HTERT RPE-1 (cell line): Measurements from ENCODE around the gene NDUFA11.

Experiments used
- in situ Hi-C: fragments of 300-500 bp; cut with MboI; formaldehyde crosslinking; loops from 4 replicates; pipeline ENCODE4 v1.14.3; 2020; ENCODE audit warnings: low sequenced_read_pairs

Gene NDUFA11

DNA sequence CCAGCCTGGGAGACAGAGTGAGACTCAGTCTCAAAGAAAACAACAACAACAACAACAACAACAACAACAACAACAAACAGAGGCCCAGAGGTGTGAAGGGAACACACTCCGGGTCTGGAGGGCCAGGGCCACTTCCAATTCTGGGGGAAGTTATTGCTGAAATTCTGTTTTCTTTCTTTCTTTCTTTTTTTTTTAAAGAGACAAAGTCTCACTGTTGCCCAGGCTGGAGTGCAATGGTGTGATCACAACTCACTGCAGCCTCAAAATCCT is 7.0 kb upstream of the NDUFA11 start:
- in situ Hi-C loops = no loop called here

DNA sequence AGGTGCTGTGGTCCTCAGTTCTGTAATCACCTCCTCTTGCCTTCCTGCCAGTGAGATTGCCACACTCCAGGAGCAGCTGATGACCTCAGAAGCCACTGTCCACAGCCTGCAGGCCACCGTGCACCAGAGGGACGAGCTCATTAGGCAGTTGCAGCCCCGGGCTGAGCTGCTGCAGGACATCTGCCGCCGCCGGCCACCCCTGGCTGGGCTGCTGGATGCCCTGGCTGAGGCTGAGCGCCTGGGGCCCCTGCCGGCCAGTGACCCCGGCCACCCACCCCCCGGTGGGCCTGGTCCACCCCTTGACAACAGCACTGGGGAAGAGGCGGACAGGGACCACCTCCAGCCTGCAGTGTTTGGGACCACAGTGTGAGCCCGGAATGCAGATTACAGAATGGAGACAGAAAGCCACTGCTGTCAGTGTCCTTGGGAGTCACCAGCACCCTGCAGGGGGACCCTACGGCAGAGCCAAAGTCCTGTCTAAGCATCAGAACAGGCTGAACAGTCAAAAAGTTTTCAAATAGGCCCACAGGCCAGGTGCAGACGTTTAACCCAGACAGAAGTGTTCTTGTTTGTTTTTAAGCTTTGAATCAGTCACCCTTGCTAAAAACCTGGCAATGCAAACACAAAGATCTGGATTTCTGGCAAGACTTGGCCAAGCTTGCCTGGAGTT is 5.3 kb upstream of the NDUFA11 start:
- in situ Hi-C loops = no loop called here

DNA sequence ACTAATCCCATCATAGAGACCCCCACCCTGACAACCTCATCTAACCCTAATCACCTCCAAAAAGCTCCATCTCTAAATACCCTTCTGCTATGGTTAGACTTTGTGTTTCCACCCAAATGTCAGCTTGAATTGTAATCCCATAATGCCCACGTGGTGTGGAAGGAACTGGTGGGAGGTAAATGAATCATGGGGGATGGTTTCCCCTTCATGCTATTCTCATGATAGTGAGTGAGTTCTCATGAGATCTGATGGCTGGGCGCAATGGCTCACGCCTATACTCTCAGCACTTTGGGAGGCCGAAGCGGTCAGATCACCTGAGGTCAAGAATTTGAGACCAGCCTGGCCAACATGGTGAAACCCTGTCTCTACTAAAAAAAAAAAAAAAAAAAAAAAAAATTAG is 3.7 kb upstream of the NDUFA11 start:
- in situ Hi-C loops = no loop called here

DNA sequence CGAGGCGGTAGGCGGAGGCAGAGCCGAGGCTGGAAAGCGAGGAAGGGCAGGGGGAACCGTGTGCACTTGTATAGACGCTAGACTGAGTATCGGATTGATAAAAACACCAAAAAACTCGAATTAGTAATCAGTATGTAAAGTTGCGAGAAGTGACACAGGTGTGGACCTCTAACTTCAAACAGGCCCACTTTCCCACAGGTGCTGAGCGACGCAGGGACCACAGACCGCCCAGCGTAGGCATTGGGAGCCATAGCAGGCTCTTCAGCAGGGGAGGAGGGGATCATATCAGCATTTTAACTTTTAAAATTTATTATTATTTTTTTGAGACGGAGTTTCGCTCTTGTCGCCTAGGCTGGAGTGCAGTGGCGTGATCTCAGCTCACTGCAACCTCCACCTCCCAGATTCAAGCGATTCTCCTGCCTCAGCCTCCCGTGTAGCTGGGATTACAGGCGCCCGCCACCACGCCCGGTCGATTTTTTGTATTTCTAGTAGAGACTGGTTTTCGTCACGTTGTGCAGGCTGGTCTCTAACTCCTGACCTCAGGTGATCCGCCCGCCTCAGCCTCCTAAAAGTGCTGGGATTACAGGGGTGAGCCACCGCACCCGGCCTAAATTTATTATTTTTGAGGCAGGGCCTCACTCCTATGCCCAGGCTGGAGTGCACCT is 1.7 kb upstream of the NDUFA11 start:
- in situ Hi-C loops = no loop called here

DNA sequence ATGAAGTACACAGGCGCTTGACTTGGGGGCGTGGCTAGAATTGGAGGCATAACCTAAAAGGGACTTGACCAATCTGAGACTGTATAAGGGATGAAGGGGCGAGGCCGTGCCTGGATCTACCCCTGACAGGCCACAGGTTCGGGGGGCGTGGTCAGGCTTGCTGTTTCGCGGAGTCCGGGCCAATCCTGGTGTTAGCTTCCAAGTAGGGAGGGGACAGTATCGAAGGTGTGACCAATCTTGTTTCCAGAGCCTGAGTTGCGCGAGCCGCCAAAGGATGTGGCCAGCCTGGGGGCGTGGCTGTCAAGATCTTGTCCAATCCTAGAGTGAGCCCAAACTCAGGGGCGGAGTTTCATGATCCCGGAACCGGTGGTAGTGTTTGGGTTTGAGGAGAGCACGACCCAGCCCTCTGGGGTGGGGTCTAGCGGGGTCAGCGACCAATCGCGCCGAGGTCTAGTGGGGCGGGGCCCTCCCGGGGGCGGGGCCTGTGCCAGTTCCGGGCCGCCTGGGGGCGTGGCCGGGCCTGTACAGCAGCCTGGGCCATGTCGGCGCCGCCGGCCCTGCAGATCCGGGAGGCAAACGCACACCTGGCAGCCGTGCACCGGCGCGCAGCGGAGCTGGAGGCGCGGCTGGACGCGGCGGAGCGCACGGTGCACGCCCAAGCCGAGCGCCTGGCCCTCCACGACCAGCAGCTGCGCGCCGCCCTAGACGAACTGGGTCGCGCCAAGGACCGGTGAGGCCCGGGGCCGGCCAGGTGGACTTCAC is 943 bp upstream of the NDUFA11 start, which contains the start of gene VMAC:
VMAC (plus strand) TSS at position 521 of the 762 bp plus-strand sequence; CDS start at position 540, 19 bp downstream.
- in situ Hi-C loops = no loop called here

DNA sequence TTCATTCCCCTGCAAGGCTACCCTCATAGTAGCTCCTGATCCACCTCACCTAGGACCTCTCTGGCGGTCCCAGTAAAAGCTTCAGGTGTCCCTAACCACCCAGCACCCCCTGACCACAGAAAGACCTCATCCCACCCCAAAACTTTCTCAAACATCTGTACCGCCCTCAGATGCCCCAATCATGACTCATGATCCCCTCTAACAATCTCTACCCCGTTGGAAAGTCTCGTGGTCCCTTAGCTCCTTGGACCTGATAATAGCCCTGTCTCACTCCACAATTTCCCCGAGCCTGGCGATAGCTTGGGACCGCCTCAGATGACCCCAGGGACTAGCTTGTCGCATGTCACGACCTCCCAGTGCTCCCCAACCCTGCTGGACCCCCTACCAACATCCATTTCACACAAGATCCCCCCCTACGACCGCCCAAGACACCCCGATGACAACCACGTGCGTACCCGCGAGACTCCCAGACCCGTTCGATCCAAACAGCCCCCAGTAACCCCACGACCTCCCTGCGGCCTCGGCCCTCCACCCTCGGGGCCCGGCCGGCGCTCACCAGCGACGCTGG is 450 bp downstream of the NDUFA11 start:
- in situ Hi-C loops = no loop called here

DNA sequence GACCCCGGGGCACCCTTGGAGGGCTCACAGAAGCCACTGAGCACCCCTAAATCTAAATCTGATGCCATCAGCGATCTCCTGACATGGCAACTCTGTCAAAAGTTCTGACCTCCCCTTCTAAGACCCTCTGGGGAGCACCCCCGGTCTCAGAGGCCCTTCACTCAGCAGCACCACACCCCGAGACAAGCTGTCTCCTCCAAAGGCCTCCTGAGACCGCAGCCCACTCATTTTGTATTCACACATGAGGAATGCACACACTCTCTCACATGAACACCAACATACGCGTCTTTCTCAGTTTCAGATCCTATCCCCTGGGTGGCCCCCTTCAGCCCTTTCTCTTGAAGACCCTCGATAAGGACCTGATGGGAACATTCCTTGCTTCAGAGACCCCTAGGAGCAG is 2.6 kb downstream of the NDUFA11 start:
- in situ Hi-C loops = no loop called here

DNA sequence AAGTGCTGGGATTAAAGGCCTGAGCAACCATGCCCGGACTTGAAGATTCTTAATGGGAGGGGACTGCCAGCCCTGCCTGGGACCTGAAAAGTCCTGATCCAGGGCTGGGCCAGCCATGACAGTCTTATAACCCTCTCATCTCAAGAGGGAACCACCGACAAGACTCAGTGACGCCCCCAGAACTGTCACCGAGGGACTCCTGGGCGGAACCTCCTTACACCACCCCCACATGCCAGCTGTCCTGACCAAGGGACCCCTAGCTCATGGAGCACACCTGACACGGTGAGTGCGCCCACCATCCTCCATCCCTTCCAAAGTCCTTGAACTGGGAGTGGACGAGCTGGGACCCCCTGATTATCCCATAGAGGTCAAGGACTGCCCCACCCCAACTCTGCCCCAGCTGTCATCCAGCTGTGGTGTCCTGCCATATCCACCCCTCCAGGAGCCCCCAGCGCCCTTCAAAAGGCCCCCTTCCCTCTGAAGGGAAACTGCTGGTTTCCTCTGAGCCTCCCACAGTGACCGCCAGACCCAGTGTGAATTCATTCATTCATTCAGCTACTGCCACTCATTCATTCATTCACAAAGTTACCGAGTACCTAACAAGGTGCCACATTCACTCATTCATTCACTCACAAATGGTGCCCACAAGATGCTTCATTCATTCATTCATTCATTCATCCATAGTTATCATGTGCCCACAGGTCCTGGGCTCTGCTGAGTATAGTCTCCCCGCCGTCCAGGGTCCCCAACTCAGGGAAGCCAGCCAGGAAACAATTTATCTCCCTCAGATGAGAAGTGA is 3.7 kb downstream of the NDUFA11 start:
- in situ Hi-C loops = no loop called here

DNA sequence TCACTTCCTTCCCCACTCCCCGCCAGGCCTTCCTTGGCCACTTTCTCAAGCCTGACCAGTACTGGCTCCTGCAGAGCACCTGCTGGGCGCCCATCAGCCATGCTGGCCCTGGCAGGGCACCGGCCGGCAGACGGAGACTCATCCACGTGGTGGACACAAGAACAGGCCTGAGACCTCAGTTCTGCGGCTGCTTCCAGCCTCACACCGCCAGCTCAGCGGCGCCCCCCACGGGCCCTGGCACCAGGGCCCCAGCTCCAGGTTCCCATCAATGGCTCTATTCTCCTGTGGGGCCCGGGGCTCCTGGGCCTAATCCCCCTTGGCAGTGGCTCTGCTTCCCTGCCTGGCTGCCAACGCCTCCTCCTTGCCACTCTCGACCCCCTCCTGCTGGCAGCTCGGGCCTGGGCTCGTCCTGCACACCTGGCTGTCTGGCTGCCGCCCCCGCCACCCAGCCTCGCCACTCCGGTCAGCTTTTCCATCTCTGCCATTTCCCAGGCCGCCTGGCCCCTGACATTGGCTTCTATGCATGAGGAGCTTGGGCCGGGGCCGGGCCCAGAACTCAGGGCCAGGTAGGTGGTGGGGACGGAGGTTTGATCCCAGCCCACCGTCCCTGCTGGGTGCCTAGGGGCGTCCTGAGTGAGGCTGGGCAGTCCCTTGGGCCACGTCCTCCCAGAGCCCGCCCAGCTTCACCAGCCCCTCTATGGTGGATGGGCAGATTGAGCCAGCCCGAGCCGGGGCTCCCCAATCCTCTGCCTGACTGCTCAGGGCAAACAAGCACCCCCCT is 6.2 kb downstream of the NDUFA11 start:
- in situ Hi-C loops = no loop called here

DNA sequence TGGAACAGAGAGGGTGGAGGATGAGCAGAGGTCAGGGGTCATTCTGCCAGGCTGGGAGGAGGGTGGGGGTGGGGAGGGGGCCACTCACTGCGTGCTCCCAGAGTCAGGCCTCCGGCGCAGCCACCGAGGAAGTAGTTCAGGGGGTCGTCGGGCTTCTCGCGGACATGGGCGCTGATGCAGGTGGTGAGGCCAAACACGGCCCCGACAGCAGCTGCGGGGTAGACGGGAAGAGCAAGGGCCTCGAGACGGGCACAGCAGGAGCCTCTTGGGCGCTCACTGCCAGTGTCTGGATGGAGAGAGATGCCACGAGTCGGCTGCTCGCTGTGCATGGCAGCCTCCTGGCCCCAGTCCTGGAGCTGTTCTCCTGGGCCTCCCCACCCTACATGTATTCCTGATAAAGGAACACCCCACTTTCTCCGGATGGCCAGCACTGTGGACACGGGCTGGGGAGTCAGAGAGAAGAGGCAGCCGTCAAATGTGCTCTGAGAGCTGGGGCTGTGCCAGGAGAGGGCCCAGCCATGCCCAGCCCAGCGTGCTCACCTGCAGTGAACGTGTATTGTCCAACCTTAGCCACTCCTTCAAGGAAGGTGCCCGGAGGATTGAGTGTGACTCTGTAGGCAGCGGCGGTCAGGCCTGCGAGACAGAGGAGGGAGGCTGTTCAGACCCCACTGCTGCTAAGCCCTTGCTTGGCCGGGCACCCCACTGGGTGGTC is 7.1 kb downstream of the NDUFA11 start:
- in situ Hi-C loops = no loop called here

DNA sequence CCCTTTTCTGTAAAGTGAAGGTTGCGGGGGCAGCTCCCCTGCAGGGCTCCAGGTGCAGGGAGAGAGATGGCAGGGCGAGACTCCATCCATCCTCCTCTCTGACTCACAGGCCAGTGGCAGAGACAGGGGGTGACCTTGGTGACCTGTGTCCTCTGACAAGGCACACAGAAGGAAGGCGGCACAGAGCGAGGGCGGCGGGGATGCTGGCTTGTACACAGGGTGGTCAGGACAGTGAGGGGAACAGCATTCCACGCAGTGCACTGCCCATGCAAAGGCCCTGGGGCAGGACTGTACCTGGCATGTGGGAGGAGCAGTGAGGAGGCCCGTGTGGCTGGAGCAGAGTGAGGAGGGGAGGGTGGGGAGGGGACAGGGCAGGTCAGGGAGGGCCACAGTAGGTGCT is 7.7 kb downstream of the NDUFA11 start:
- in situ Hi-C loops = no loop called here

DNA sequence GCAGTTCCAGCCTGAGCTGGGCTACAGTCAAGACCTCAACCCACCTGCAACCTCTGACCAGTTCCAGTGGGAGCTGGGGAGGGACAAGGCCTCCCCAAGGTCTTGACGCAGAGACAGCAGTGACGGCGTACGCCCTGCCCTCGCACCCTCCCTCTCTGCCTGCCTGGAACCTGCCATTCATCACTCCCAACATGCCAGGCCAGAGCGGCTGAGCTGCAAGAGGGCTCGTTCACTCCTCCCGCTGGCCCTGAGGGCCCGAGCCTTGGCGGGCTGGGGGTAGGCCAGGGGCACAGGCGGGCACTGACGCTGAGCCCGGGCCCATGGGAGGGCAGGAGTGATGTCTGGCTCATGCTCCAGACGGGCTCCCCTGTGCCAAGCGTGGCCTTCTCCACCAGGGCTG is 8.2 kb downstream of the NDUFA11 start:
- in situ Hi-C loops = no loop called here

DNA sequence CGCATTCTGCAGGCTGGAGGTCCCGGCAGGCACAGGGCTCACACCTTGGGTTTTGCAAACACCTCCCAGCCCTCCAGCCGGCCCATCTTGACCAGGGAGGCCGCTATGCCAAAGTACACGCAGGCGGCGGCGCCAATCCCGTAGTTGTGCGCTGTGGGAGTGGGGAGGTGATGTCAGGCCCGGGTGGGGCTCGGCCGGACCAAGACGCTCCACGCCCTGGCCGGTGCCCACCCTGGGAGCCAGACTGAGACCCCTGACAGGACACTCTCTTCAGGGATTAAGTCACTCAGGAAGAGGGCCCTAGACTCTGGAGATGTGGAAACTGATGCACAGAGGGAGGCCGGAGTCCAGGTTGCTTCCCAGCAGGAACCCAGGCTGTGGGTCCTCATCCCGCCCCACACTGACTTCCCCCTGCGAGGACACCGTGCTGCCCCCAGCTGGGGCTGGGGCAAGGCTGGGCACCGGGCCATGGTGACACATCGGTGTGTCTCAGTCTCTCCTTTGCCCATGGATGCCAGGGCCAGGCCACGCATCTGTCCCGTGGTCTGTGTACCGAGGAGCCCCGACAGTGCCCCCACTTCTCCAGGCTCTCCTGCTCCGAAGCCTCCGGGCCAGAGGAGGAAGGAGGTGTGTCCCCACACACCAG is 8.8 kb downstream of the NDUFA11 start:
- in situ Hi-C loops = no loop called here

DNA sequence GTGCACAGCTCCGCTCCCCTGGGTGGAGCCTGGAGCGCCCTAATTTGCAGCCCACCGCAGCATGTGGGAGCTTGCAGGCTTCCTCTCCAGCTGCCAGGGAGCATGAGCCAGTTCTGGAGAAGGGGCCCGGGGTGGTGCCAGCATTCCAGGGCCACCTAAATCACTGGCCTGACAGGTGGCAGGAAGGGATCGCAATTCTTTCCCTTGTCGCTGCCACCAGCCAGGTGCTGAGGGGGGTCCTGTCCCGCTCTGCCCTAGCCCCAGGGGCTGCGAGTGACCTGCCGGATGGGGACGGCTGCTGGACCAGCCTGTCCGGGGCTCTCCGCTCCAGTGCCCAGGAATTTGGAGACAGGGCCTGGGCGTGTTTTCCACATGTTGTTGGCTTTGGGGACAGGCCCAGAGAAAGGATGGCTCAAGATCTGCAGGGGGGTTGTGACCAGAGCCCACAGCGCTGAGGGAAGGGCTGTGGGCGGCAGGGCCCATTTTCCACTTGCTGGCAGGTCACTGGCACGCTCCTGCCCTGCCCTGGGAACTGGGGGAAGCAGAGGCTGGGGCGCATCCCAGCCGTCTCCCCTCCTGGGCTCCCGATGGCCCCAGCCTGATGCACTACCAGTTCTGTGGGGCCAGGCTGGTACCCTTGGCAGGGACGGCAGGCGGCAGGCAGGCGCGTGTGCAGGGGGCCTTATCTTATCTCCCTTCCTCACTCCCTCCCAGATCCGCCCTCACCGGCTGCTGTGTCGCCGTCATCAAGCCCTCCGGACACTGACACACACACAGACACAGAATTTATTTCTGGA is 9.5 kb downstream of the NDUFA11 start:
- in situ Hi-C loops = no loop called here

DNA sequence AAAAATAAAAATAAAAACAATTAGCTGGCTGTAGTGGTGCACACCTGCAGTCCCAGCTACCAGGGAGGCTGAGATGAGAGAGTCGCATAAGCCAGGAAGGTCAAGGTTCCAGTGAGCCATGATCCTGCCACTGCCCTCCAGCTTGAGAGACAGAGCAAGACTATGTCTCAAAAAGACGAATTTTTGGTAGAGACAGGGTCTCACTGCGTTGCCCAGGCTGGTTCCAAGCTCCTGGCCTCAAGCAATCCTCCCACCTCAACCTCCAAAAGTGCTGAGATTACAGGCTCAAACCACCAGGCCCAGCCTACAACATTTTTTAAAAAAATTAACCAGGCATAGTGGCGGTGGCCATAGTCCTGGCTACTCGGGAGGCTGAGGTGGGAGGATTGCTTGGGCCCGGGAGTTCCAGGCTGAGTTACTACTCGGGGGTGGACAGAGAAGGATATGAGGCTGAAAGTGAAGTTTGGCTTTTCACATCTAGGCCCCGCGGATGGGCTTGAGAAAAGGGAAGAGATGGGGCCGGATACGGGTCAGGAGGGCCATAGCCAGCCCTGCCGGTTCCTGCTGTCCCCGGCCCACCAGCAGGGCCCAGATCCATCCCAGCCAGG is 10.2 kb downstream of the NDUFA11 start:
- in situ Hi-C loops = no loop called here

DNA sequence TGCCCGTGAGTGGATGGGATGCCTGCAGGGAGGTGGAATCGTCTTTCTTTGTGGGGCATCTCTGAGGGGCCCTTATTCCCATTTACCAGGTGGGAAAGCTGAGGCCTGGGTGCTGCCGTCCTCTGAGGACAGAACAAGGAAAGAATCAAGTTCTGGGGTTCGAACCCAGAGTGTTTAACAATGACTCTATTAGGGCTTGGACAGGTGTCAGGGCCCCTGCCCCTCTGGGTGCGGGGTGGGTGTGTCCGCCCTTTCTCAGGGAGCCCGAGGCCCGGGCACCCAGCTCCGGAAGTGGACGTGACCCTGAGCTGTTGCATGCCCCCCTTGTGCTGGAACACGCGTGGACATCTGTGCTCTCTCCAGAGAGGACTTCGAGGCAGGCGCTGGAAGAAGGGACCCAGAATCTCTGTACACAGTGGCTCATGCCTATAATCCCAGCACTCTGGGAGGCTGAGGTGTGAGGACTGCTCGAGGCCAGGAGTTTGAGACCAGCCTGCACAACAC is 10.8 kb downstream of the NDUFA11 start:
- in situ Hi-C loops = no loop called here

DNA sequence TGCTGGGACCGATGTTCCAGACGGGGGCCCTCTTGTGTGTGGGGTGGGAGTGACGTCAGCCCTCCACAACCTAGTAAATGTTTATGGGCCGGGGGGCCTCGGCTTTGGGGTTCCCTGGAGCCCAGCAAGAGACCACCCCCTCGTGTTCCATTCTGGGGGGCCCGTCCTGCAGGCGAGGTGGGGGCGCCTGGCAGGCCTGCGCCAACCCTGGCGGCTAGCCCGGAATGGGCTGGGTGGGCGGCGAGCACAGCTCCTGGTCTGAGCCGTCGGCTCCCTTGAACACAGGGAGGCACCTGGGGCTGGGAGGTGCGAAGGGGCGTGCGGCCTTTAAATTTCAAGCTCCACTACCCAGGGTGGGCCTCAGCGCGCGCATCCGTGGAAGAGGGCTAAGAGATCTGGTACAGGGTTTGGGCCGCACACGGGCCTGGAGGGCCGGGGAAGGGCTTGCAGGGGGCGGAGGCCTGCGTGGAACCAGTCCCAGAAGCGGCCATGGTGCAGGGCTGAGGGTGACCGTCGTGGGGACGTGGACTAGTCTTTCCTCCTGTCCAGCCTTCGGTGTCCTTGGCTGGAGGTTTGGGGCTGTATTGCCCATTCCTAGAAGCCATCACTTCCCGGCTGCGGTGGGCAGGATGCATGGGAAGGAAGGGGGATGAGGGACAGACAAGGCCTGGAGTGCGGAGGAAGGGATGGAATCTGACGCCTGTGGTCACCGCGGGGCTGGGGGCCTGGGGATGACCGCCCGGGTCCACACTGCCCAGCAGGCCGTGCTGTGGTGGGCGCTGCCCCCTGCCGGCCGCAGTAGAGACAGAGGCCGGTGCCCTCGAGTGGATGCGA is 11.4 kb downstream of the NDUFA11 start:
- in situ Hi-C loops = no loop called here
